Posterior cingulate gyrus (tissue), 11 donors: ENCODE data around the gene CD48.

Experiments
- DNase-seq, 10 donors: peaks; one replicate each; pipeline versions ENCODE4 v3.0.0 to v3.0.0-alpha.2; 2020 to 2021; ENCODE audit warnings: mixed read lengths in 3 of 10
- intact Hi-C: fragments of 100-400 bp; cut with DNase I; formaldehyde crosslinking; loops from one replicate; pipeline ENCODE4 v1.15.1; 2023

The CD48 gene, protein sequence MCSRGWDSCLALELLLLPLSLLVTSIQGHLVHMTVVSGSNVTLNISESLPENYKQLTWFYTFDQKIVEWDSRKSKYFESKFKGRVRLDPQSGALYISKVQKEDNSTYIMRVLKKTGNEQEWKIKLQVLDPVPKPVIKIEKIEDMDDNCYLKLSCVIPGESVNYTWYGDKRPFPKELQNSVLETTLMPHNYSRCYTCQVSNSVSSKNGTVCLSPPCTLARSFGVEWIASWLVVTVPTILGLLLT

GRCh38 chr1:160711602-160712311, at the start of gene CD48:
TSS of gene CD48 (minus strand) at chr1:160711822. CDS start at chr1:160711763, 59 bp downstream.
- DNase-seq: no peak
- intact Hi-C loops: no loop called here

- intact Hi-C loops: no loop called here
- DNase-seq: no peak
Measured at GRCh38 chr1:160761046-160761445, 49.4 kb upstream of the CD48 start.

DNA sequence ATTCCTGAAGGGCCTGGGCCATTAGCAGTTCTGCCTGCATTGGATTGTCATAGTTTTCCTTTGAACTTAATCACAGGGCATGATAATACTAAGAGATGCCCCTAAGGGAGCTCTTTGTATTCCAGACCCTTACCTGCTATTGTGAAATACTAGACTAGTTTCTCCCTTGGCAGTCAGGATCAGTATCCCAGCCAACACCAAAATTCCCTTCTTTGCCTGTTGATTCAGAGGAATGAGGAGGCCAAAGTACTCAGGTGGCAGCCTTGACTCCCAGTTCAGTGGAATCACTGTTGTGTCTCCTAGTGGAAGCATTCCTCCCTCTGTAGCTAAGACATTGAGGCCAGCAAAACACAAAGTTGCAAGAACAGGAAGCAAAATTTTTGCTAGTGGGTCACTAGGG, 48.1 kb upstream of the CD48 start:
- DNase-seq: no peak
- intact Hi-C loops: no loop called here

GRCh38 chr1:160758521-160758920, 46.9 kb upstream of the CD48 start:
- DNase-seq: no peak
- intact Hi-C loops: no loop called here

- no peak for DNase-seq
- intact Hi-C loops: no loop called here
Measured at GRCh38 chr1:160756849-160757201, 45.2 kb upstream of the CD48 start.

DNA sequence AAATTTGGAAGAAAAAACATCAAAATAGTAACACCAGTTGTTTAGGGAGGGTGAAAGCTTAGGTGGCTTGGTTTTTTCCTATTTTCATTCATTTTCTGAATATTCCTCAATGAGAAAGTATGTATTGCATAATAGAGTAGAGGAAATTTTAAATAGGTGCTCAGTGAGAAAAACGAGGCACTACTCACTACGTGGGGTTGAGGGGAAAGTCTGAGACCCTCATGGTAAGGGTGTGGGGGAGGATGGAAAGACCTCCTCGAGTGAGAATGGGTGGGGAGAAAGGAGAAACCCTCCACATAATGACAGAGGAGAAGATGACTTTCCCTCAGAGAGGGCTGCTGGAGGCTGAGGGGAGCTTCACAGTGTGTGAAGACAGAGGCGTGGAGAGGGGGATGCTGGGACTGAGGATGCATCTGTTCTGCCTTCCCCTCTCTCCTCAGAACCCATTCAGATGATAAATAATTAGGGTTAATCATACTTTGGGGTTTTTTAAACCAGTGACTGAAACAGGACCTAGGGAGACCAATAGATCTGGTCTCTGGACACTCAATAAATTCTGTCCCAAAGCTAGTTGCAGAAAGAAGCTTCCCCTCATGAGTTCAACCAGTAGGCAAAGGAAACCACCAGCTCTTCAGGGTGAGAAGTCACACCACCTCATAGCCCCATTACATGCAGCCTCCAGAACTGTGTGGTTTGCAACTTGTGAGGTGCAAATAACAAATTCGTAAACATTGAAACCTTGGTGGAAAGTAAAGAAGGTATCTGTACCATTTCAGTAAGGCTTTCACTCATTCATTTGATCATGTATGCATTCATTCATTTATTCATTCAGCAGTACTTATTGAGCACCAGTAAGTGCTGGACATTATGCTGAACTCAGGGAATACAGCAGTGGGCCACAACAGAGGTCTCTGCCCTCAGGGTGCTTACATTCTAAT, 44.6 kb upstream of the CD48 start:
- intact Hi-C loops: no loop called here
- DNase-seq: no peak

- DNase-seq: no peak
- intact Hi-C loops: no loop called here
Measured at GRCh38 chr1:160755461-160755860, 43.8 kb upstream of the CD48 start.

- DNase-seq: no peak
- intact Hi-C loops: no loop called here
Measured at GRCh38 chr1:160753594-160753993, 42.0 kb upstream of the CD48 start.

DNA sequence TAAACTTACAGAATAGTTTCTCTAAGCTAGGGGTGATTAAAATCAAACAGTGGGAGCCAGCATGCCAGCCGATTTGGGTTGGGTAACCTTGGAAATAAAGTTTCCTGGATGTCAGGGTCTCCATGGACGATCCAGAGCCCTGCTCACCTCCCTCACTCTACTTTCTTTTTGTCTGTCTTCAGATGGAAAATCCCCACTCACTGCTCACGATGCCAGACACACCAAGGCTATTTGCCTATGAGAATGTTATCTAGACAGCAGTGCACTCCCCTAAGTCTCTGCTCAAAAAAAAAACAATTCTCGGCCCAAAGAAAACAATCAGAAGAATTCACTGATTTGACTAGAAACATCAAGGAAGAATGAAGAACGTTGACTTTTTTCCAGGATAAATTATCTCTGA, 41.3 kb upstream of the CD48 start:
- intact Hi-C loops: no loop called here
- no peak for DNase-seq

DNA sequence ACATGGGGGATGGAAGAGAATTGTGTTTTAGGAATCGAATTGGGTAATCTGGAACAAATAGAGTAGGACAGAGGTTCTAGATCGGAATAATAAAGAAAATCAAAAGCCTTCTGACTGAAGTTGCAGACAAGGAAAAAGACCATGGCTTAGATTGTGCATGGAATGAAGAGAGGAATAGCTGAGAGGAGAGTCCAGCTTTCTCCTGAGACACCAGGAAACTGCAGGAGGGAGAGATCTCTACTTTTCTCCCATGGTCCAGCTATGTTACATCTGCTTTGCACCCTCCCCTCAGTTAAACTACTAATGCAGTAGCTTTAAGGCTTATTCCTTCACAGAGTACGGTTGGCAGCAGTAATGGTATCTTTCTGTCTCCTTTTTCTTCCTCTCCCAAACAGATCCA, 40.8 kb upstream of the CD48 start:
- DNase-seq: no peak
- intact Hi-C loops: no loop called here

DNA sequence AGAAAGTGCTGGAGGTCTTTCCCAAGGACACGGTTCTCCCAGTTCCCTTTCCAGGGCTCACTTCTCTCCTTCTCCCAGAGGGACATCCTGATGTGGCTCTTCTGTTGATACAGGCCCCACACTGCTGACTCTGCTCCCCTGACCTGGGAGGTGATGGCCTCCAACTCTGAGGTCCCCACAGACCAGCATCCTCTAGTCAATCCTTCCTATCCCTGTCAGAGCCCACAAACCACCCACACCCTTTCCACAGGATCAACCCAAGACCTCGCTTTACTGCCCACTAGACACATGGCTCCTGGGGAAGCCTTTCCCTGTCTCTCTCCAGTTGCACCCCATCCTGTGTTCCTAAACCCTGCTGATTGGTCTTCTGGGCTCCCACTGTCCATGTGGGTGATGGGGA, 39.0 kb upstream of the CD48 start:
- intact Hi-C loops: no loop called here
- DNase-seq: no peak

DNA sequence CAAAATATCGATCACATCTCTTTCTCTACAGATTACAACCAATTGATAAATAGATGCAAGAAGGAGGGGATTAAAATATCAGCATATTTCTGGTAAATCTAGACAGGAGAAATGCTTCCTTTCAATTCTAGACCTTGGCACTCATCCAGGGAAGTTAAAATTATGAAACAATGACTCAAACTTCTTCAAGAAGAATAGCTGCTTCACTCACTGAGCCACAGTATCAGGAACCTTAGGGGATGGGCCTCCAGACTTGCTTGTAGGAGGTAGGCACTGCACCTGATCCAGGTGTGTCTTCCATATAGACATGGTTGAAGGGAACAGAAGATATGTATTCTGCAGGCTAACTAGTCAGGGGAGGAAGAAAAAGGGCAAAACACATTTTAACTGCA, 37.3 kb upstream of the CD48 start:
- no peak for DNase-seq
- intact Hi-C loops: no loop called here

DNA sequence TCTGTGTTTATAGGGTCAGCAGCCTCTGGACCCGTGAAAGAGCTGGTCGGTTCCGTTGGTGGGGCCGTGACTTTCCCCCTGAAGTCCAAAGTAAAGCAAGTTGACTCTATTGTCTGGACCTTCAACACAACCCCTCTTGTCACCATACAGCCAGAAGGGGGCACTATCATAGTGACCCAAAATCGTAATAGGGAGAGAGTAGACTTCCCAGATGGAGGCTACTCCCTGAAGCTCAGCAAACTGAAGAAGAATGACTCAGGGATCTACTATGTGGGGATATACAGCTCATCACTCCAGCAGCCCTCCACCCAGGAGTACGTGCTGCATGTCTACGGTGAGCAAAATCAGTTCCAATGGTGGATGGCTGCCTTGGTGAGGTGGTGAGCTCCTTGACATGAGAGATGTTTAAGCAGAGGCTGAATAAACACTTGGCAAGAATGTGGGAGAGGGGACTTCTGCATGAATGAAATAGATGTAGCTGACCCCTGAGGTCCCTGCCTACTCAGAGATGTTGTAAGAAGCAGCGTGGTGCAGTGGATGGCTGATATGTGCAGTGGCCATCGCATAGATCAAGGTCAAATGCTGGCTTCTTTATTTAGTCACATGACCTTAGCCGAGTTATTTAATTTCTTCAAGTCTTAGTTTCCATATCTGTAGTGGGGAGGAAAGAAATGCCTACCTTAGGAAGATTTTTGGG, 36.7 kb upstream of the CD48 start:
- no peak for DNase-seq
- intact Hi-C loops: no loop called here

- intact Hi-C loops: no loop called here
- DNase-seq: no peak
Measured at GRCh38 chr1:160747717-160748116, 36.1 kb upstream of the CD48 start.

- intact Hi-C loops: no loop called here
- no peak for DNase-seq
Measured at GRCh38 chr1:160746836-160747500, 35.3 kb upstream of the CD48 start.

DNA sequence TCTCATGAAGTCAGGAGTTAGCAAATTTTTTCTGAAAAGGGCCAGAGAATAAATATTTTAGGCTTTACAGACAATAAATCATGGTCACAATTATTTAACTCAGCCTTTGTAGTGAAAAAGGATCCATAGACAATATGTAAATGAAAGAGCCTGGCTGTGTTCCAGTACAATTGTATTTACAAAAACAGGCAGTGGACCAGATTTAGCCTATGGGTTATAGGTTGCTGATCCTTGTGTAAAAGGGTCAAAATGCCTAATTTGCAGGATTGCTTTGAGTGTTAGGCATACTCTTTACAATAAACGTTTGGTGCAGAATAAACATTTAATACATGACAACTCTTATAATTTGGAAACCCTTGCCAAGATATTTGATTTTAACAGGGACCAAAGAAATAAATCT, 33.9 kb upstream of the CD48 start:
- DNase-seq: no peak
- intact Hi-C loops: no loop called here

GRCh38 chr1:160744852-160745520, 33.4 kb upstream of the CD48 start:
- intact Hi-C loops: no loop called here

DNA sequence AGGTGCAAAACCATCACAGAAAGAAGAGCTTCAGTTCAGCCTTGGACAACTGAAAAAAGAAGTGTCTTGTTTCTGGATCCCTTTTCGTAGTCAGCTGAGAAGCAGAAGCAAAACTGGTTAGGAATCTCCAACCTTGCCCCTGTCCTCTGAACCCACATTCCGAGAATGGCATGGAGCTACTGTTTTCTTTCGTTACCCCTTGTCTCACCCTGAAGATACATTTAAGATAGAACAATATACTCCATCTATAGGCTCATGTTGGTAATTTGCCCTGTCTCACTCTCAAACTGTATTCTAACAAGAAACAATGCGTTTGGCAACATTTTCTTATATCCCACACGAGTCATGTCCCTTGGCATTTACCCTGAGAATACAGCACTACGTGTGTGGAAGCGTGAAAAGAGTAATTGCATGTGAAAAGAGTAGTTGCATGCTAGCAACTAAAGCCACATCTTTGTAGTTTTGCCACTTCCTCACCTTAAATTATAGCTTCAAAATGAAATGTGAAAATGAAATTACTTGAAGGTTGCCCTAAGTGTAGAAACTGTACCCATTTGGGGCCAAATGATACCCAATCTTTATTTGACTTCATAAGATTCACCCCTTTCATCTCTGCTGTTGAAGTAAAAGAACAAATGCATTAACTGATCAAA, 32.7 kb upstream of the CD48 start:
- intact Hi-C loops: no loop called here
- no peak for DNase-seq

More at GRCh38 chr1:160744852-160745520, 33.4 kb upstream of the CD48 start:
- no peak for DNase-seq

GRCh38 chr1:160743266-160743665, 31.6 kb upstream of the CD48 start:
- DNase-seq: no peak
- intact Hi-C loops: no loop called here
